Body of pancreas (tissue), 4 donors: ENCODE measurements around the gene CCT8. TPM values are rescaled to one million over a fixed set of nuclear protein-coding genes. Genes with fewer than 3 reads are reported as not detected.

ENCODE experiments used
- ATAC-seq: fragments of 150-250 bp; one replicate; pipeline ENCODE4 v1.9.1; 2016
- DNase-seq, 4 donors: peaks; one replicate each; pipeline ENCODE4 v3.0.0-alpha.2; 2019
- H3K27ac ChIP-seq, 4 donors: fragments of 200-600 bp; sonication (generic); 1 replicate in 3 of 4; 2 replicates in 1 of 4; pipeline versions ENCODE4 v1.5.1 to v1.6.1; 2016 to 2019; ENCODE audit warnings: mild to moderate bottlenecking in 1 of 4, mixed read lengths in 1 of 4, moderate library complexity in 1 of 4
- H3K27me3 ChIP-seq, 2 donors: fragments of 200-600 bp; sonication (generic); one replicate each; pipeline ENCODE4 v1.6.0; 2016; ENCODE audit warnings: mild to moderate bottlenecking in 1 of 2
- H3K36me3 ChIP-seq, 2 donors: fragments of 200-600 bp; sonication (generic); replicated peaks in 1 of 2; 2 replicates each; pipeline ENCODE4 v1.5.1; 2016; ENCODE audit warnings: low read depth in 2 of 2; ENCODE audit not compliant: insufficient read depth in 1 of 2
- H3K4me1 ChIP-seq: fragments of 200-600 bp; sonication (generic); one replicate; pipeline ENCODE4 v1.6.0; 2016
- H3K4me3 ChIP-seq, 2 donors: fragments of 200-600 bp; sonication (generic); 1 replicate in 1 of 2; 2 replicates in 1 of 2; pipeline ENCODE4 v1.5.1; 2016 to 2019
- H3K9me3 ChIP-seq, 3 donors: fragments of 200-600 bp; sonication (generic); 1 replicate in 2 of 3; 2 replicates in 1 of 3; pipeline ENCODE4 v1.5.1; 2016
- CTCF ChIP-seq, 7 experiments: fragments of 450-650 bp in 4 of 7; fragments of 200-600 bp in 3 of 7; sonication (generic) in 3 of 7; IDR thresholded peaks; one replicate each; pipeline ENCODE4 v1.5.1; 2016 to 2019; ENCODE audit warnings: antibody characterized with exemption in 7 of 7
- POLR2A ChIP-seq, 3 donors: fragments of 450-650 bp; IDR thresholded peaks; one replicate each; pipeline ENCODE4 v1.6.1; 2016; ENCODE audit warnings: antibody characterized with exemption in 3 of 3, mild to moderate bottlenecking in 2 of 3
- WGBS, 2 donors: methylation state at CpG; one replicate each; pipeline ENCODE4 v1.1.5; 2017; 5-methylcytosine and 5-hydroxymethylcytosine counted together
- intact Hi-C: fragments of 100-400 bp; cut with DNase I; formaldehyde crosslinking; loops from one replicate; pipeline ENCODE4 v1.15.1; 2023
- total RNA-seq, 2 donors: library from RNA; depleted of rRNA; stranded (reverse); fragments of >200 nt; gene quantifications; one replicate each; pipeline ENCODE4 v1.1.0, GENCODE V29; 2016

Gene CCT8
- total RNA-seq, 2 donors from 2014 or later, result 46.1 to 73.4 TPM

- Histone ChIP-seq H3K4me1 (no peaks in the 10 kb centered on the region), H3K4me3 (no peak overlapping the region), H3K36me3 (no peaks in the 10 kb centered on the region), H3K27me3 (no peaks in the 10 kb centered on the region), H3K9me3 (no peaks in the 10 kb centered on the region), H3K27ac (no peak overlapping the region)
- intact Hi-C loops, result no loop called here
- ATAC-seq, result no peak
- no peak for TF ChIP-seq POLR2A (IDR thresholded peaks at IDR 0.05)
- no peak for TF ChIP-seq CTCF (IDR thresholded peaks at IDR 0.05)
- DNase-seq, result no peak
- WGBS, 2 donors, result 73 to 79% methylated on average over 8 of the region's 8 CpGs
These were observed 23.0 kb upstream of the CCT8 start for GRCh38 chr21:29096218-29097015.

GRCh38 chr21:29092102-29092959, 18.9 kb upstream of the CCT8 start:
- TF ChIP-seq POLR2A (IDR thresholded peaks at IDR 0.05) (no peak), CTCF (IDR thresholded peaks at IDR 0.05) (no peak)
- intact Hi-C loops, result loop anchor here (5.0 kb wide), 1 partner anchor 280 kb away; no protein-coding TSS in a partner anchor
- WGBS, 2 donors, result 58 to 61% methylated on average over 9 of the region's 9 CpGs
- Histone ChIP-seq H3K27me3 (no peaks in the 10 kb centered on the region), H3K9me3 (no peaks in the 10 kb centered on the region), H3K27ac (no peak overlapping the region), H3K36me3 (no peaks in the 10 kb centered on the region), H3K4me3 (no peak overlapping the region), H3K4me1 (no peaks in the 10 kb centered on the region)
- DNase-seq (no peak), ATAC-seq (no peak)

- H3K9me3 ChIP-seq, result no peaks in the 10 kb centered on the region
- H3K36me3 ChIP-seq, result no peaks in the 10 kb centered on the region
- TF ChIP-seq POLR2A (IDR thresholded peaks at IDR 0.05) (no peak), CTCF (IDR thresholded peaks at IDR 0.05) (no peak)
- no peak overlapping the region for H3K27ac ChIP-seq
- DNase-seq (no peak), ATAC-seq (no peak)
- no peak overlapping the region for H3K4me3 ChIP-seq
- no peaks in the 10 kb centered on the region for H3K4me1 ChIP-seq
- no peaks in the 10 kb centered on the region for H3K27me3 ChIP-seq
- 45 to 50% methylated on average over 1 of the region's 1 CpG for WGBS, 2 donors
- intact Hi-C loops, result loop anchor here (5.0 kb wide), 1 partner anchor 281 kb away; no protein-coding TSS in a partner anchor
These were observed 17.6 kb upstream of the CCT8 start for GRCh38 chr21:29091033-29091432.

GRCh38 chr21:29085106-29085752, 11.8 kb upstream of the CCT8 start:
- intact Hi-C loops, result no loop called here

More at GRCh38 chr21:29085106-29085752, 11.8 kb upstream of the CCT8 start:
- Histone ChIP-seq H3K36me3 (no peaks in the 10 kb centered on the region), H3K4me3 (no peak overlapping the region), H3K27ac (no peak overlapping the region), H3K4me1 (peaks cover 5% of the 10 kb centered on the region), H3K9me3 (no peaks in the 10 kb centered on the region), H3K27me3 (no peaks in the 10 kb centered on the region)
- ATAC-seq (no peak), DNase-seq (no peak)
- 78 to 81% methylated on average over 8 of the region's 8 CpGs for WGBS, 2 donors
- TF ChIP-seq CTCF (IDR thresholded peaks at IDR 0.05) (no peak), POLR2A (IDR thresholded peaks at IDR 0.05) (no peak)
